Neutrophil (primary cell): ENCODE results near the gene GALNT12.

ENCODE experiments used
- H3K27ac ChIP-seq: fragments of 200-600 bp; sonication (generic); 2 replicates; pipeline ENCODE4 v1.5.1; 2016; ENCODE audit warnings: mild to moderate bottlenecking, moderate library complexity
- H3K27me3 ChIP-seq: fragments of 200-600 bp; sonication (generic); 2 replicates; pipeline ENCODE4 v1.6.0; 2016; ENCODE audit warnings: mild to moderate bottlenecking
- H3K36me3 ChIP-seq: fragments of 200-600 bp; sonication (generic); 2 replicates; pipeline ENCODE4 v1.5.1; 2017
- H3K4me1 ChIP-seq, 2 experiments: fragments of 200-600 bp in 1 of 2; sonication (generic) in 1 of 2; 1 replicate in 1 of 2; 2 replicates in 1 of 2; pipeline versions ENCODE4 v1.5.1 to v1.6.1; 2013 to 2016; ENCODE audit warnings: low read depth in 1 of 2, low read length in 1 of 2, mild to moderate bottlenecking in 1 of 2, moderate library complexity in 1 of 2; ENCODE audit not compliant: control insufficient read depth in 1 of 2, insufficient read depth in 1 of 2
- H3K4me3 ChIP-seq, 2 experiments: fragments of 200-600 bp in 1 of 2; sonication (generic) in 1 of 2; 1 replicate in 1 of 2; 2 replicates in 1 of 2; pipeline ENCODE4 v1.5.1; 2013 to 2016; ENCODE audit warnings: low read depth in 1 of 2, low read length in 1 of 2, mild to moderate bottlenecking in 1 of 2, moderate library complexity in 1 of 2
- H3K9me3 ChIP-seq: fragments of 200-600 bp; sonication (generic); 2 replicates; pipeline ENCODE4 v1.5.1; 2016
- TF ChIP-seq, protein P1 (sequence below): fragments of 200-600 bp; sonication (generic); IDR thresholded peaks from 2 replicates; pipeline ENCODE4 v1.5.1; 2016; ENCODE audit warnings: antibody characterized with exemption

The GALNT12 gene

DNA sequence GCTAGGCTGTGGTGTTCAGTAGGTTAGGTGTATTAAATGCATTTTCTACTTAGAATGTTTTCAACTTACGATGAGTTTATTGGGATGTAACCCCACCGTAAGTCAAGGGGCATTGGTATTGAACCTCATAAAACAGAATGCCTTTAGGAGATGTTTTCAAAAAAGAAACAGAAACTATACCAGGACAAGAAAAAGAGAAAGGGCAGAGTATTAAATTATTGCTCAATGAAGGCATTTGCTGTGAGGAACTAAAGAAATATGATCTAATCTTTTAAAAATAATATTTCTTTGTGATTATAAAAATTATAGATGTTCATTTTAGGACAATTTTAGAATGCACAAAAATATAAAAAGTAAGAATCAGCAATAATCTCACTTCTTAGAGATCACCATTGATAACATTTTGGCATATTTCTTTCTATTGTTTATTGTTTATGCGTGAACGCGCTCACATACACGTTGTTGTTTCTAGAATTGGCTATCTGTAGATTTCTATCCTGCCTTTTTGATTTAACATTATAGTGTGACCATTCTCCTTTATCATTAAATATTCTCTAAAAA, 8.0 kb downstream of the GALNT12 start:
- no peak overlapping the region for H3K4me3 ChIP-seq

DNA sequence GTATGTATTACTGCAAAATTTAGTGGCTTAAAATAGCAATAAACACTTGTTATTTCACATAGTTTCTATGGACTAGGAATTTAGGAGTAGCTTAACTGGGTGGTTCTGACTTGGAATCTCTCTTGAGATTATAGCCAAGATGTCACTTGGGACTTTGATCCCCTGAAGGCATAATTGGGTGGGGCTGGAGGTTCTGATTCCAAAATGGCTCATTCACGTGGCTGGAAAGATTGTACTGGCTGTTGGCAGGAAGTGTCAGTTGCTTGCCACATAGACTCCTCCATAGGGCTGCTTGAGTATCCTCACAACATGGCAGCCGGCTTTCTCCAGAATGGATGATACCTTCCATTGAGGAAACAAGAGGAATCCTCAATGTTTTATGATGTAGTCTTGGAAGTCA, 11.3 kb downstream of the GALNT12 start:
- TF ChIP-seq, protein P1, sequence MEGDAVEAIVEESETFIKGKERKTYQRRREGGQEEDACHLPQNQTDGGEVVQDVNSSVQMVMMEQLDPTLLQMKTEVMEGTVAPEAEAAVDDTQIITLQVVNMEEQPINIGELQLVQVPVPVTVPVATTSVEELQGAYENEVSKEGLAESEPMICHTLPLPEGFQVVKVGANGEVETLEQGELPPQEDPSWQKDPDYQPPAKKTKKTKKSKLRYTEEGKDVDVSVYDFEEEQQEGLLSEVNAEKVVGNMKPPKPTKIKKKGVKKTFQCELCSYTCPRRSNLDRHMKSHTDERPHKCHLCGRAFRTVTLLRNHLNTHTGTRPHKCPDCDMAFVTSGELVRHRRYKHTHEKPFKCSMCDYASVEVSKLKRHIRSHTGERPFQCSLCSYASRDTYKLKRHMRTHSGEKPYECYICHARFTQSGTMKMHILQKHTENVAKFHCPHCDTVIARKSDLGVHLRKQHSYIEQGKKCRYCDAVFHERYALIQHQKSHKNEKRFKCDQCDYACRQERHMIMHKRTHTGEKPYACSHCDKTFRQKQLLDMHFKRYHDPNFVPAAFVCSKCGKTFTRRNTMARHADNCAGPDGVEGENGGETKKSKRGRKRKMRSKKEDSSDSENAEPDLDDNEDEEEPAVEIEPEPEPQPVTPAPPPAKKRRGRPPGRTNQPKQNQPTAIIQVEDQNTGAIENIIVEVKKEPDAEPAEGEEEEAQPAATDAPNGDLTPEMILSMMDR: no peak
- H3K27ac ChIP-seq: no peak overlapping the region

More for the DNA sequence above, 8.0 kb downstream of the GALNT12 start:
- Histone ChIP-seq H3K4me1 (no peaks in the 10 kb centered on the region), H3K9me3 (no peaks in the 10 kb centered on the region), H3K36me3 (no peaks in the 10 kb centered on the region), H3K27me3 (peaks cover 10% of the 10 kb centered on the region), H3K27ac (no peak overlapping the region)
- TF ChIP-seq, protein P1: no peak

DNA sequence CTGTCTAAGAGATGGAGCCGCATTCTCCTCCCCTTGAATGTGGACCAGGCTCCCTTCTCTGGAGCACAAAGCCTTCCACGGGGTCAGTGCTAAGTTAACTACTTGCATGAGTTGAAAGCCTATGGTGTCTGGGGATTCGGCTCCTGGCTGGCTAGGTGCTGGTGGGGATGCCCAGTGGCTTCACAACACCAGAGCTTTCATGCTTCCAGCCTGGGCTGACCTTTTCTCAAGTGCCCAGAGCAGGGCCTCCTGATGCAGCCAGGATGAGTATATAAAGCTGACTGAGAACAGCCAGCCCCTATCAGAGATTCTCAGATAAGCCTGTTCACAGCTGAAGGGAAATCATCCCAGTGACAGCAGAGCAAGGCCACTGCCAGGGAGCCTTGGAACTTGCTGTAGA, 11.8 kb downstream of the GALNT12 start:
- Histone ChIP-seq H3K27ac (no peak overlapping the region), H3K4me1 (peaks cover 3 to 6% of the 10 kb centered on the region in 2 experiments), H3K27me3 (peaks cover 12% of the 10 kb centered on the region), H3K36me3 (no peaks in the 10 kb centered on the region), H3K4me3 (no peak overlapping the region), H3K9me3 (no peaks in the 10 kb centered on the region)
- TF ChIP-seq, protein P1: no peak

More for the DNA sequence above, 11.3 kb downstream of the GALNT12 start:
- Histone ChIP-seq H3K27me3 (peaks cover 12% of the 10 kb centered on the region), H3K4me3 (no peak overlapping the region), H3K9me3 (no peaks in the 10 kb centered on the region), H3K4me1 (peaks cover 0 to 1% of the 10 kb centered on the region in 2 experiments), H3K36me3 (no peaks in the 10 kb centered on the region)

DNA sequence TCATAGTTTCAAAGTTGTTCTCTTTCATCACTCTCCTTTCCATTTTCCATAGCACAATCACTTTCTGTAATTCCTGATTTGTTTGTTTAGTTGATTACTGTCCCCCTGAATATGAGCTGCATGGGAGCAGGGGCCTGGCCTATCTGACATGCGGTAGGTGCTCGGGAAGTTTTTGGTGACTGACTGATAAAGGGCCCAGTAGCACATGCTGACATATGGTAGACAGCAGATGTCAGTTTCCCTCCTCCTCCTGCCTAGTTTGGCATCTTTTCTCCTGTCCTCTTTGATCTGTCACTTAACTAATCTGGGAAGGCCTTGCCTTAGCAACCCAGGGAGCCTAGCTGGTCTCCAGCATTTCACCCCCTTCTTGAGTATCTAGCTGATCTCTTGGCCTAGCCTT, 14.4 kb downstream of the GALNT12 start:
- no peak overlapping the region for H3K4me3 ChIP-seq
- no peaks in the 10 kb centered on the region for H3K36me3 ChIP-seq
- no peak overlapping the region for H3K27ac ChIP-seq
- H3K27me3 ChIP-seq: peaks cover 12% of the 10 kb centered on the region
- TF ChIP-seq, protein P1: no peak
- H3K9me3 ChIP-seq: no peaks in the 10 kb centered on the region
- H3K4me1 ChIP-seq: peaks cover 5 to 9% of the 10 kb centered on the region in 2 experiments

DNA sequence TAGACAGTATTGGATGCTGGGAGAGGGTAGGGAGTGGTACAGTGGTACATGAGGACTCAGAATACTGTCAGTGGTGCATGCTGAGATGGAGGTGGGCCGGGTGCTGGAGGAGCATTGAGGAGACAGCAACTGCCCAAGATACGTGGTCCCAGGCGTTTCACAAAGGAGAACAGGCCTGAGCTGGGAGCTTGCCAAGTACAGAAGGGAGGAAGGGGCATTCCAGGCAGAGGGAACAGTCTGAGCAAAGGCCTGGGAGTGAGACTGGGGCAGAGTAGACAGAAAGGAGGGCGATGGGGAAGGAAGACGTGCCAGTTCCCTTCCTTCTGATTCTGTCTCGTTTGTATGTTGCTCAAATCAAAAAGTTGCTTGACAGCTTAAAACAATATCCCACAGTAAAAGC, 15.2 kb downstream of the GALNT12 start:
- no peak overlapping the region for H3K27ac ChIP-seq
- no peak overlapping the region for H3K4me3 ChIP-seq
- no peaks in the 10 kb centered on the region for H3K36me3 ChIP-seq
- no peaks in the 10 kb centered on the region for H3K9me3 ChIP-seq
- TF ChIP-seq, protein P1: no peak
- H3K4me1 ChIP-seq: peaks cover 5 to 9% of the 10 kb centered on the region in 2 experiments
- peaks cover 12% of the 10 kb centered on the region for H3K27me3 ChIP-seq
